H1 (cell line): ENCODE measurements around the gene VAV2. TPM values are rescaled to one million over a fixed set of nuclear protein-coding genes. Genes with fewer than 3 reads are reported as not detected.
A peak's percentile ranks its signal among the peaks of the same experiment; 100 is the strongest.

Experiments used
- CTCF ChIA-PET: fragments of 300-600 bp; sonication (Branson Sonifier 250); formaldehyde crosslinking; loops from one replicate; lab custom pipeline; 2021; ENCODE audit not compliant: partially characterized antibody; lab: Charles Lee
- POLR2A ChIA-PET: fragments of 300-600 bp; sonication (Branson Sonifier 250); formaldehyde crosslinking; loops from one replicate; lab custom pipeline; 2021; ENCODE audit warnings: inconsistent platforms; ENCODE audit not compliant: partially characterized antibody; lab: Charles Lee
- DNase-seq, 2 experiments: peaks; one replicate each; pipeline versions ENCODE4 v3.0.0 to v3.0.0-alpha.2; 2010 to 2022; ENCODE audit warnings: low spot score in 2 of 2, low read depth in 1 of 2, mixed read lengths in 1 of 2
- FAIRE-seq: peaks from 2 replicates; lab custom pipeline; 2011; peaks lifted over from hg19 to GRCh38; lab: Jason Lieb, UNC
- H2AFZ ChIP-seq: 2 replicates; pipeline ENCODE4 v1.8.1; 2012; ENCODE audit warnings: low read length, inconsistent platforms
- H2AK5ac ChIP-seq: 2 replicates; pipeline ENCODE4 v1.6.1; 2013; ENCODE audit warnings: low read depth, low read length
- H2BK120ac ChIP-seq: replicated peaks from 2 replicates; pipeline ENCODE3; 2013; ENCODE audit warnings: low read depth, low read length, inconsistent platforms
- H2BK12ac ChIP-seq: 2 replicates; pipeline ENCODE4 v1.6.1; 2013; ENCODE audit warnings: low read depth, low read length
- H2BK15ac ChIP-seq: 2 replicates; pipeline ENCODE4 v1.6.1; 2013; ENCODE audit warnings: low read length
- H2BK20ac ChIP-seq: 2 replicates; pipeline ENCODE4 v1.6.1; 2013; ENCODE audit warnings: low read length
- H2BK5ac ChIP-seq: 2 replicates; pipeline ENCODE4 v1.6.1; 2013; ENCODE audit warnings: low read depth, low read length
- H3K14ac ChIP-seq: 2 replicates; pipeline ENCODE4 v1.6.1; 2013; ENCODE audit warnings: inconsistent platforms; ENCODE audit not compliant: insufficient read length
- H3K18ac ChIP-seq: 2 replicates; pipeline ENCODE4 v1.6.1; 2013; ENCODE audit warnings: low read length; ENCODE audit errors: extremely low read depth
- H3K23ac ChIP-seq: 2 replicates; pipeline ENCODE4 v1.6.1; 2013; ENCODE audit warnings: inconsistent platforms; ENCODE audit not compliant: insufficient read length
- H3K23me2 ChIP-seq: 2 replicates; pipeline ENCODE4 v1.6.1; 2013; ENCODE audit warnings: low read depth, low read length
- H3K27ac ChIP-seq: 2 replicates; pipeline ENCODE4 v1.6.1; 2011; ENCODE audit warnings: low read depth, low read length, inconsistent platforms
- H3K27me3 ChIP-seq, 4 experiments: replicated peaks in 1 of 4; 1 replicate in 1 of 4; 2 replicates in 3 of 4; pipeline versions ENCODE4 v1.6.1 to v1.8.1; 2011 to 2013; ENCODE audit warnings: low read length in 3 of 4, mild to moderate bottlenecking in 3 of 4, inconsistent platforms in 2 of 4, mixed read lengths in 2 of 4, moderate library complexity in 1 of 4; ENCODE audit not compliant: control insufficient read depth in 3 of 4, insufficient read depth in 3 of 4; ENCODE audit errors: extremely low read depth in 1 of 4
- H3K36me3 ChIP-seq, 4 experiments: 2 replicates each; pipeline versions ENCODE4 v1.6.1 to v1.8.1; 2011 to 2013; ENCODE audit warnings: mild to moderate bottlenecking in 4 of 4, low read length in 3 of 4, moderate library complexity in 2 of 4, control low read depth in 1 of 4, inconsistent platforms in 1 of 4; ENCODE audit not compliant: insufficient read depth in 4 of 4, control insufficient read depth in 2 of 4
- H3K4ac ChIP-seq: replicated peaks from 2 replicates; pipeline ENCODE3; 2013; ENCODE audit warnings: low read length, low read depth, mixed read lengths, inconsistent platforms; ENCODE audit not compliant: insufficient read length
- H3K4me1 ChIP-seq, 4 experiments: replicated peaks in 1 of 4; 1 replicate in 1 of 4; 2 replicates in 3 of 4; pipeline versions ENCODE4 v1.6.1 to v1.8.1; 2011 to 2013; ENCODE audit warnings: low read length in 3 of 4, inconsistent platforms in 2 of 4, mixed read lengths in 1 of 4; ENCODE audit not compliant: insufficient read depth in 4 of 4, control insufficient read depth in 3 of 4
- H3K4me2 ChIP-seq, 2 experiments: 2 replicates each; pipeline versions ENCODE4 v1.6.1 to v1.8.1; 2011 to 2013; ENCODE audit warnings: low read depth in 2 of 2, low read length in 2 of 2, control low read depth in 1 of 2, inconsistent platforms in 1 of 2, mild to moderate bottlenecking in 1 of 2; ENCODE audit not compliant: insufficient read depth in 1 of 2
- H3K4me3 ChIP-seq, 4 experiments: fragments of 200-600, 300-600 bp in 1 of 4; sonication (generic), shearing (Covaris generic), sonication (Bioruptor Twin) in 1 of 4; 2 replicates each; pipeline versions ENCODE4 v1.5.1 to v1.8.1; 2011 to 2016; ENCODE audit warnings: low read length in 4 of 4, low read depth in 3 of 4, control low read depth in 2 of 4, inconsistent platforms in 2 of 4, mild to moderate bottlenecking in 2 of 4, mixed read lengths in 1 of 4, moderate library complexity in 1 of 4; ENCODE audit not compliant: insufficient read depth in 2 of 4; ENCODE audit errors: extremely low read depth in 1 of 4
- H3K56ac ChIP-seq: replicated peaks from 2 replicates; pipeline ENCODE3; 2013; ENCODE audit warnings: low read depth, mild to moderate bottlenecking, mixed read lengths, low read length, inconsistent platforms; ENCODE audit not compliant: insufficient read length
- H3K79me1 ChIP-seq: 2 replicates; pipeline ENCODE4 v1.6.1; 2013; ENCODE audit warnings: low read depth, low read length, control low read depth
- H3K79me2 ChIP-seq, 2 experiments: 2 replicates each; pipeline versions ENCODE4 v1.6.1 to v1.8.1; 2012 to 2013; ENCODE audit warnings: low read length in 2 of 2, mild to moderate bottlenecking in 2 of 2, inconsistent platforms in 1 of 2; ENCODE audit not compliant: insufficient read depth in 2 of 2, control insufficient read depth in 1 of 2
- H3K9ac ChIP-seq, 4 experiments: replicated peaks in 1 of 4; 1 replicate in 1 of 4; 2 replicates in 3 of 4; pipeline versions ENCODE4 v1.6.1 to v1.8.1; 2011 to 2013; ENCODE audit warnings: low read depth in 3 of 4, low read length in 3 of 4, control low read depth in 2 of 4, mild to moderate bottlenecking in 2 of 4, moderate library complexity in 2 of 4, inconsistent platforms in 1 of 4; ENCODE audit errors: extremely low read depth in 1 of 4
- H3K9me3 ChIP-seq, 2 experiments: 2 replicates each; pipeline versions ENCODE4 v1.6.1 to v1.8.1; 2012 to 2013; ENCODE audit warnings: mild to moderate bottlenecking in 2 of 2, moderate library complexity in 2 of 2, control low read depth in 1 of 2, inconsistent platforms in 1 of 2, low read depth in 1 of 2, low read length in 1 of 2, mixed read lengths in 1 of 2; ENCODE audit not compliant: insufficient read depth in 2 of 2
- H4K20me1 ChIP-seq, 2 experiments: replicated peaks in 1 of 2; 2 replicates each; pipeline versions ENCODE3 to v1.8.1; 2011 to 2013; ENCODE audit warnings: inconsistent platforms in 2 of 2, low read length in 2 of 2, mild to moderate bottlenecking in 1 of 2; ENCODE audit not compliant: insufficient read depth in 2 of 2, control insufficient read depth in 1 of 2
- H4K5ac ChIP-seq: 2 replicates; pipeline ENCODE4 v1.6.1; 2013; ENCODE audit warnings: low read length, low read depth, mixed read lengths, inconsistent platforms; ENCODE audit not compliant: insufficient read length
- H4K8ac ChIP-seq: 2 replicates; pipeline ENCODE4 v1.8.0; 2013; ENCODE audit warnings: mild to moderate bottlenecking, moderate library complexity, low read length, inconsistent platforms; ENCODE audit not compliant: insufficient read depth; ENCODE audit errors: extremely low read depth
- H4K91ac ChIP-seq: replicated peaks from 2 replicates; pipeline ENCODE3; 2013; ENCODE audit warnings: low read length, mixed read lengths, inconsistent platforms; ENCODE audit not compliant: insufficient read length
- BCL11A ChIP-seq, 2 experiments: IDR thresholded peaks; one replicate each; pipeline ENCODE4 v1.6.1; 2011; ENCODE audit warnings: low read depth in 2 of 2, low read length in 2 of 2, mild to moderate bottlenecking in 2 of 2
- BRCA1 ChIP-seq: IDR thresholded peaks from 2 replicates; pipeline ENCODE4 v1.6.1; 2012; ENCODE audit warnings: low read depth, low read length, improper control_type of control experiment
- CBX5 ChIP-seq: fragments of 300-800, 300-1000 bp; sonication (generic); IDR thresholded peaks from 2 replicates; pipeline ENCODE4 v1.7.1; 2016; ENCODE audit warnings: antibody characterized with exemption, low read length, low read depth
- CTCF ChIP-seq, 3 experiments: IDR thresholded peaks; 1 replicate in 2 of 3; 2 replicates in 1 of 3; pipeline versions ENCODE4 v1.5.1 to v1.6.1; 2011; ENCODE audit warnings: low read length in 3 of 3, mild to moderate bottlenecking in 3 of 3, inconsistent platforms in 2 of 3, low read depth in 1 of 3, moderate library complexity in 1 of 3; ENCODE audit not compliant: insufficient read depth in 1 of 3; ENCODE audit errors: control extremely low read depth in 1 of 3
- GABPA ChIP-seq: IDR thresholded peaks from 2 replicates; pipeline ENCODE4 v1.6.1; 2011; ENCODE audit warnings: mild to moderate bottlenecking, low read length, moderate library complexity, borderline replicate concordance; ENCODE audit not compliant: insufficient read depth
- HDAC2 ChIP-seq, 2 experiments: fragments of 300-600 bp in 1 of 2; sonication (generic) in 1 of 2; IDR thresholded peaks; 2 replicates each; pipeline ENCODE4 v1.6.1; 2011 to 2012; ENCODE audit warnings: low read depth in 2 of 2, low read length in 2 of 2, mild to moderate bottlenecking in 2 of 2, moderate library complexity in 2 of 2, borderline replicate concordance in 1 of 2, inconsistent platforms in 1 of 2
- SP1 ChIP-seq: IDR thresholded peaks from 2 replicates; pipeline ENCODE4 v1.6.1; 2011; ENCODE audit warnings: low read depth, low read length
- TAF1 ChIP-seq: IDR thresholded peaks from 2 replicates; pipeline ENCODE4 v1.6.1; 2011; ENCODE audit warnings: mild to moderate bottlenecking, low read depth, low read length
- WGBS, 2 experiments: shearing (Covaris generic) in 1 of 2; methylation state at CpG; one replicate each; pipeline versions ENCODE4 v1.1.6 to v1.1.7; 2013 to 2015; ENCODE audit warnings: low lambda C conversion rate in 2 of 2, mixed read lengths in 2 of 2, inconsistent platforms in 1 of 2, low coverage in 1 of 2, missing lambda C conversion rate in 1 of 2; ENCODE audit not compliant: insufficient replicate concordance in 2 of 2, insufficient coverage in 1 of 2, insufficient read length in 1 of 2; ENCODE audit errors: extremely low coverage in 1 of 2, missing lambda C conversion rate in 1 of 2; 5-methylcytosine and 5-hydroxymethylcytosine counted together
- polyA plus RNA-seq, 7 experiments: library from polyadenylated mRNA; depleted of rRNA in 3 of 7; stranded (reverse) in 5 of 7; unstranded in 2 of 7; fragments of >200 nt in 5 of 7; fragments of 200-250 nt in 2 of 7; gene quantifications; 1 replicate in 5 of 7; 2 replicates in 1 of 7; 4 replicates in 1 of 7; pipeline versions ENCODE4 v1.2.1 to v1.2.3, GENCODE V29; 2011 to 2013; ENCODE audit warnings: missing spikeins in 2 of 7, mixed read lengths in 2 of 7
- total RNA-seq: library from RNA; stranded (reverse); fragmentation: NEBNext Ultra II Directional; extraction: Animal tissue kit (Norgen Biotek cat#: 25700); gene quantifications from 2 replicates; pipeline ENCODE4 v1.2.1, GENCODE V29; 2021

Gene VAV2
- total and polyA plus RNA-seq, 2 of the 8 experiments (the other 6 are each of a cell fraction or from before 2014, with no cell fraction given): 13.6 to 37.6 TPM

- H3K4me2 ChIP-seq: peak overlapping the region in 1 of 2 experiments; percentile 36; a peak in 2 of 4 replicates
- no peak overlapping the region for H2AFZ ChIP-seq
- peaks cover 35% of the 10 kb centered on the region for H3K79me1 ChIP-seq
- H3K36me3 ChIP-seq: no peaks in the 10 kb centered on the region; a peak in 1 of 8 replicates
- H3K4me3 ChIP-seq: no peak overlapping the region
- H3K9ac ChIP-seq: no peak overlapping the region; a peak in 1 of 7 replicates
- peak overlapping the region; percentile 55; the same call in 1 of the 2 replicates for H2BK12ac ChIP-seq
- WGBS, 2 experiments: 83% methylated on average over 27 of the region's 27 CpGs; no CpG with 5 or more reads in 1 of the 2 experiments
- H3K79me2 ChIP-seq: peaks cover 4 to 68% of the 10 kb centered on the region in 2 experiments; a peak in 3 of 4 replicates
- H3K27me3 ChIP-seq: no peaks in the 10 kb centered on the region
- no peak overlapping the region for H2BK20ac ChIP-seq
- H4K5ac ChIP-seq: no peak overlapping the region
- H3K23ac ChIP-seq: no peak overlapping the region
- peaks cover 5% of the 10 kb centered on the region for H3K23me2 ChIP-seq
- H4K20me1 ChIP-seq: peaks cover 8 to 12% of the 10 kb centered on the region in 2 experiments
- CTCF ChIA-PET: no interaction called here
- no peak overlapping the region for H3K14ac ChIP-seq
- H2AK5ac ChIP-seq: no peak overlapping the region; the same call in 1 of the 2 replicates
- no peaks in the 10 kb centered on the region for H3K9me3 ChIP-seq
- peak overlapping the region; percentile 44 for H4K91ac ChIP-seq
- no peak overlapping the region for H3K27ac ChIP-seq
- POLR2A ChIA-PET: interaction anchor here (0.9 kb wide), 1 partner anchor 48 kb away, joined by 3 read pairs; no protein-coding TSS in a partner anchor
- H3K4ac ChIP-seq: peak overlapping the region; percentile 57
- H3K18ac ChIP-seq: peak overlapping the region; percentile 32; the same call in 1 of the 2 replicates
- no peak overlapping the region; the same call in none of the 2 replicates for H4K8ac ChIP-seq
- DNase-seq (no peak), FAIRE-seq (no peak)
- H2BK120ac ChIP-seq: peak overlapping the region; percentile 44
- H3K4me1 ChIP-seq: peaks cover 4 to 24% (median 10%) of the 10 kb centered on the region in 4 experiments
- H2BK15ac ChIP-seq: 0 out of 2 replicates have a peak overlapping the region, but pooled peaks have one; percentile 18
- peak overlapping the region; percentile 83; the same call in 1 of the 2 replicates for H2BK5ac ChIP-seq
- no peak overlapping the region for H3K56ac ChIP-seq
- TF ChIP-seq BRCA1 (no peak), GABPA (no peak), CBX5 (no peak), SP1 (no peak), BCL11A (IDR thresholded peaks at IDR 0.05; ENCODE audit: low read depth in 2 of 2, low read length in 2 of 2) (no peak), TAF1 (no peak), HDAC2 (IDR thresholded peaks at IDR 0.05; ENCODE audit: borderline replicate concordance in 1 of 2, low read depth in 2 of 2, low read length in 2 of 2) (no peak), CTCF (IDR thresholded peaks at IDR 0.05; ENCODE audit: control extremely low read depth in 1 of 3, insufficient read depth in 1 of 3, low read depth in 1 of 3, low read length in 3 of 3) (no peak)
These were observed 78.4 kb downstream of the VAV2 start for GRCh38 chr9:133913571-133914369.
